Measurements from ENCODE around the gene MICAL3. TPM values are rescaled to one million over a fixed set of nuclear protein-coding genes. Genes with fewer than 3 reads are reported as not detected.

The MICAL3 gene
- total and polyA plus RNA-seq, 2 donors from 2014 or later, result 5.0 to 99.4 TPM

- H3K9ac ChIP-seq (ENCODE audit: low read length in 3 of 3), result no peak overlapping the region
- no peaks in the 10 kb centered on the region for H3K9me3 ChIP-seq (ENCODE audit: control insufficient read depth in 2 of 3, insufficient read depth in 1 of 3, low read length in 3 of 3)
- FAIRE-seq (no peak), DNase-seq (no peak)
- H3K27me3 ChIP-seq (ENCODE audit: control insufficient read depth, insufficient read depth, low read length), result no peaks in the 10 kb centered on the region
- TF ChIP-seq CTCF (IDR thresholded peaks at IDR 0.05; ENCODE audit: borderline replicate concordance, extremely low read depth, insufficient read depth), result no peak
- H3K4me3 ChIP-seq (ENCODE audit: low read length in 3 of 3), result no peak overlapping the region
- intact Hi-C loops (cut with DNase I), result no loop called here
- no peak overlapping the region for H3K27ac ChIP-seq (ENCODE audit: low read depth in 2 of 2, low read length in 2 of 2)
- no peaks in the 10 kb centered on the region for H3K36me3 ChIP-seq (ENCODE audit: control insufficient read depth in 2 of 3, insufficient read depth in 3 of 3, low read length in 3 of 3)
- H3K4me1 ChIP-seq (ENCODE audit: control insufficient read depth in 2 of 3, insufficient read depth in 2 of 3, low read depth in 1 of 3, low read length in 3 of 3), result no peaks in the 10 kb centered on the region
Observed at GRCh38 chr22:18012531-18012930, 11.8 kb downstream of the MICAL3 start.

- Histone ChIP-seq H3K4me3 (ENCODE audit: low read length in 3 of 3) (no peak overlapping the region), H3K36me3 (ENCODE audit: control insufficient read depth in 2 of 3, insufficient read depth in 3 of 3, low read length in 3 of 3) (no peaks in the 10 kb centered on the region), H3K9ac (ENCODE audit: low read length in 3 of 3) (no peak overlapping the region), H3K27me3 (ENCODE audit: control insufficient read depth, insufficient read depth, low read length) (no peaks in the 10 kb centered on the region), H3K27ac (ENCODE audit: low read depth in 2 of 2, low read length in 2 of 2) (no peak overlapping the region), H3K9me3 (ENCODE audit: control insufficient read depth in 2 of 3, insufficient read depth in 1 of 3, low read length in 3 of 3) (no peaks in the 10 kb centered on the region), H3K4me1 (ENCODE audit: control insufficient read depth in 2 of 3, insufficient read depth in 2 of 3, low read depth in 1 of 3, low read length in 3 of 3) (no peaks in the 10 kb centered on the region)
- intact Hi-C loops (cut with DNase I), result no loop called here
- DNase-seq, result no peak
- TF ChIP-seq CTCF (IDR thresholded peaks at IDR 0.05; ENCODE audit: borderline replicate concordance, extremely low read depth, insufficient read depth), result no peak
- FAIRE-seq, result no peak
Observed at GRCh38 chr22:18010266-18010665, 14.1 kb downstream of the MICAL3 start.

- no peaks in the 10 kb centered on the region for H3K36me3 ChIP-seq (ENCODE audit: control insufficient read depth in 2 of 3, insufficient read depth in 3 of 3, low read length in 3 of 3)
- no peak overlapping the region for H3K4me3 ChIP-seq (ENCODE audit: low read length in 3 of 3)
- intact Hi-C loops (cut with DNase I), result no loop called here
- FAIRE-seq (no peak), DNase-seq (no peak)
- no peak overlapping the region for H3K27ac ChIP-seq (ENCODE audit: low read depth in 2 of 2, low read length in 2 of 2)
- no peaks in the 10 kb centered on the region for H3K9me3 ChIP-seq (ENCODE audit: control insufficient read depth in 2 of 3, insufficient read depth in 1 of 3, low read length in 3 of 3)
- no peak overlapping the region for H3K9ac ChIP-seq (ENCODE audit: low read length in 3 of 3)
- H3K4me1 ChIP-seq (ENCODE audit: control insufficient read depth in 2 of 3, insufficient read depth in 2 of 3, low read depth in 1 of 3, low read length in 3 of 3), result no peaks in the 10 kb centered on the region
- no peak for TF ChIP-seq CTCF (IDR thresholded peaks at IDR 0.05; ENCODE audit: borderline replicate concordance, extremely low read depth, insufficient read depth)
- H3K27me3 ChIP-seq (ENCODE audit: control insufficient read depth, insufficient read depth, low read length), result no peaks in the 10 kb centered on the region
Observed at GRCh38 chr22:18008136-18008535, 16.2 kb downstream of the MICAL3 start.
